PC-3 (cell line): ENCODE results near the gene AKAP6. TPM values are rescaled to one million over a fixed set of nuclear protein-coding genes. Genes with fewer than 3 reads are reported as not detected.

ENCODE experiments used
- ATAC-seq: fragments of 200-7000 bp; cut with Tn5 transposase; 2 replicates; pipeline ENCODE4 v1.9.1; 2020; ENCODE audit warnings: mild to moderate bottlenecking, moderate library complexity
- BruUV-seq: library from RNA; stranded (reverse); fragments of 400-500 nt; replicated peaks from 2 replicates; lab custom pipeline; 2021; lab: Mats Ljungman, UMichigan
- CTCF ChIA-PET: fragments of 300-600 bp; sonication (Branson Sonifier 250); formaldehyde crosslinking; loops from one replicate; lab custom pipeline; 2022; ENCODE audit warnings: antibody characterized with exemption; lab: Charles Lee
- POLR2A ChIA-PET: fragments of 300-600 bp; sonication (Branson Sonifier 250); formaldehyde crosslinking; loops from one replicate; lab custom pipeline; 2022; ENCODE audit warnings: antibody characterized with exemption; ENCODE audit not compliant: unreplicated experiment; lab: Charles Lee
- DNase-seq: peaks from one replicate; pipeline ENCODE4 v3.0.0-alpha.2; 2015
- H2AFZ ChIP-seq: fragments of 300-600 bp; sonication (generic); 2 replicates; pipeline ENCODE4 v1.6.0; 2016; ENCODE audit warnings: antibody characterized with exemption, low read length
- H3F3A ChIP-seq: fragments of 300-600 bp; sonication (generic); one replicate; pipeline ENCODE4 v1.6.0; 2017; ENCODE audit warnings: antibody characterized with exemption, low read length, control low read depth, mild to moderate bottlenecking; ENCODE audit not compliant: unreplicated experiment
- H3K27ac ChIP-seq: fragments of 300-600 bp; sonication (generic); 2 replicates; pipeline ENCODE4 v1.5.1; 2016; ENCODE audit warnings: mild to moderate bottlenecking, low read length
- H3K27me3 ChIP-seq: fragments of 300-600 bp; sonication (generic); 2 replicates; pipeline ENCODE4 v1.6.1; 2016; ENCODE audit warnings: low read length, mixed read lengths
- H3K36me3 ChIP-seq: fragments of 300-600 bp; sonication (generic); 2 replicates; pipeline ENCODE4 v1.6.1; 2016; ENCODE audit warnings: low read depth, mixed run types, low read length, mixed read lengths
- H3K4me1 ChIP-seq: fragments of 300-600 bp; sonication (generic); 2 replicates; pipeline ENCODE4 v1.5.1; 2016; ENCODE audit warnings: low read length; ENCODE audit not compliant: insufficient read depth
- H3K4me2 ChIP-seq: fragments of 300-600 bp; sonication (generic); 2 replicates; pipeline ENCODE4 v1.6.0; 2016; ENCODE audit warnings: low read length
- H3K4me3 ChIP-seq: fragments of 300-600 bp; sonication (generic); 2 replicates; pipeline ENCODE4 v1.5.1; 2016; ENCODE audit warnings: mild to moderate bottlenecking, low read length, mixed read lengths
- H3K79me2 ChIP-seq: fragments of 300-600 bp; sonication (generic); 2 replicates; pipeline ENCODE4 v1.6.1; 2017; ENCODE audit warnings: low read length, mixed read lengths
- H3K9ac ChIP-seq: fragments of 300-600 bp; sonication (generic); 2 replicates; pipeline ENCODE4 v1.6.0; 2016; ENCODE audit warnings: mild to moderate bottlenecking, low read length
- H3K9me2 ChIP-seq: fragments of 300-600 bp; sonication (generic); replicated peaks from 2 replicates; pipeline ENCODE4 v1.6.1; 2016; ENCODE audit warnings: mixed run types, low read length, mixed read lengths
- H3K9me3 ChIP-seq: fragments of 300-600 bp; sonication (generic); 2 replicates; pipeline ENCODE4 v1.6.1; 2016; ENCODE audit warnings: low read length, mixed read lengths
- H4K20me1 ChIP-seq: fragments of 300-600 bp; sonication (generic); 2 replicates; pipeline ENCODE4 v1.6.1; 2016; ENCODE audit warnings: low read length, mixed read lengths
- CTCF ChIP-seq: fragments of 300-600 bp; sonication (generic); conservative IDR thresholded peaks from 2 replicates; pipeline ENCODE4 v1.5.1; 2017; ENCODE audit warnings: antibody characterized with exemption, low read depth, mild to moderate bottlenecking, low read length
- EZH2 ChIP-seq: fragments of 300-600 bp; sonication (generic); IDR thresholded peaks from one replicate; pipeline ENCODE4 v1.6.1; 2017; ENCODE audit warnings: antibody characterized with exemption, mild to moderate bottlenecking, low read length; ENCODE audit not compliant: unreplicated experiment
- EZH2phosphoT487 ChIP-seq: fragments of 300-600 bp; sonication (generic); IDR thresholded peaks from 2 replicates; pipeline ENCODE4 v1.6.1; 2018; ENCODE audit warnings: mild to moderate bottlenecking, antibody characterized with exemption, low read length, borderline replicate concordance
- intact Hi-C: fragments of 100-400 bp; cut with micrococcal nuclease; formaldehyde crosslinking; loops from 2 replicates; pipeline ENCODE4 v1.9.0; 2023
- total RNA-seq: library from RNA; depleted of rRNA; stranded (reverse); fragments of >200 nt; gene quantifications from 2 replicates; pipeline ENCODE4 v1.2.3, GENCODE V29; 2014

AKAP6 gene
- total RNA-seq, 1 experiment from 2014 or later: 1.5 TPM

DNA sequence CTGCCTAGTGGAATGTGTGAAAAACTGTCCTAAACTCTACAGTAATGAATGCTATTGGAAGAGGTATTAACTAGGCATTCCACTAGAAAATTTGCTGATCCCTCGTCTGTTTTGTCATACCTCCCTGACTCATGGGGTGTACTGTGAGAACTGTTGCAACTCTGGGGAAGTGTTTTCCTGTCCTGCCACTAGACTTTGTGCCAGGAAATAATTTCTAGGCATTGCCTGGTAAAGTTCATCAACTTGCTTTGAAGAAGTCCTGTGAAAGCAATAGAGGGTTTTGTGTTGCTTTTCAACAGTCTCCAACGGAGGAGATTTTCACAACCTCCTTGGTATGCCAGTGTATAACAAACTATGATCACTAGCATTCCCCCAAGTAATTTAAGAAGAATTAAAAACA is 139.9 kb downstream of the AKAP6 start:
- H3K27me3 ChIP-seq: no peaks in the 10 kb centered on the region
- no peaks in the 10 kb centered on the region for H3K9me2 ChIP-seq
- intact Hi-C loops: loop anchor here (1.0 to 5.0 kb wide), 8 partner anchors 52 to 958 kb away; no protein-coding TSS in a partner anchor
- no peaks in the 10 kb centered on the region for H3K36me3 ChIP-seq
- CTCF ChIA-PET: interaction anchor here (0.6 to 2.1 kb wide), 5 partner anchors 45 to 1006 kb away, joined by 5 to 29 read pairs (median 10); no protein-coding TSS in a partner anchor
- peak overlapping the region; percentile 47 for H3K4me2 ChIP-seq
- TF ChIP-seq EZH2 (no peak), EZH2phosphoT487 (no peak), CTCF (no peak)
- no peak overlapping the region for H2AFZ ChIP-seq
- H3K4me1 ChIP-seq: peaks cover 51% of the 10 kb centered on the region
- no peaks in the 10 kb centered on the region for H3K79me2 ChIP-seq
- H3K27ac ChIP-seq: peak overlapping the region; percentile 23
- H4K20me1 ChIP-seq: no peaks in the 10 kb centered on the region
- H3K9me3 ChIP-seq: no peaks in the 10 kb centered on the region
- no peak overlapping the region for H3K4me3 ChIP-seq
- no peaks in the 10 kb centered on the region for H3F3A ChIP-seq
- H3K9ac ChIP-seq: no peak overlapping the region
- DNase-seq (peak; percentile 75), ATAC-seq (peak; percentile 27)
- POLR2A ChIA-PET: interaction anchor here (0.6 to 1.0 kb wide), 3 partner anchors 26 to 238 kb away, joined by 3 to 9 read pairs (median 3); no protein-coding TSS in a partner anchor
- no TSS peak for BruUV-seq

DNA sequence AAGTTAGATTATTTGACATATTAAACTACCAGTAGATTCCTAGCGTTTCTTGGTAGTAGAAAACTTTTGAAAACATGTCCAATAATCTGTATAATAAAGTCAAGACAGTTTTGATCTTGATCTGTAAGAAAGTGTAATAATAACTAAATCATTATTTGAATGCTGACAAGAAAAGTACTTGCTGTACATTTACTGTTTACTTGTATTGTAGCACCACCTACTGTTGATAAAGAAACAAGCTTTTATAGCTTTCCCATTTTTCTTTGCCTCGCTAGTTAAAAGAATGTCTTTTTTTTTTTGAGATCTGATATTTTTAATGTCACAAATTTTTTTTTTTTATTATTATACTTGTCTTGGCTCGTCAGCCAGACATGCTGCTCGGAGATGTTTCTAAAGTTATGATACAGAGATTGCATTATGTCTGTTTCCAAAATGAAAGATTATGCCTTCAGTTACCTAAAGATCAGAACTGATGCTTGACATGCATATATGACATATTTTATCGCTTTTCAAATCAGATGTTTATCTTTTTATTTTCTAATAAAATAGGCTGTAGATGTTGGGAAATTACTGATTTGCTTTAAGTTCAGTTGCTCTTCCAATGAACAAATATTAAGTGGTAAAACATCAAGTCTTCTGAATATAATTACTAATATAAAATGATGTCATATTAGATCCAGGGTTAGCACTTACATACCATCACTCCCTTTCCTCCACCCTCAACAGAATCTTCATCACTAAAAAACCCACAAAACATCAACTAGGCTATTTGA is 140.5 kb downstream of the AKAP6 start:
- ATAC-seq (peak; percentile 18), DNase-seq (peak; percentile 67)
- TF ChIP-seq CTCF (peak; percentile 79), EZH2 (no peak)
- Histone ChIP-seq H4K20me1 (no peaks in the 10 kb centered on the region), H3K27ac (peak overlapping the region; percentile 23), H3K4me2 (peak overlapping the region; percentile 47; the same call in 1 of the 2 replicates), H3K9ac (no peak overlapping the region), H3K36me3 (no peaks in the 10 kb centered on the region), H3K9me3 (no peaks in the 10 kb centered on the region), H3K4me1 (peaks cover 57% of the 10 kb centered on the region), H3K9me2 (no peaks in the 10 kb centered on the region), H2AFZ (no peak overlapping the region), H3K79me2 (no peaks in the 10 kb centered on the region), H3K27me3 (no peaks in the 10 kb centered on the region), H3F3A (no peaks in the 10 kb centered on the region), H3K4me3 (no peak overlapping the region)
- ChIA-PET POLR2A (interaction anchor here (0.6 to 1.0 kb wide), 3 partner anchors 25 to 239 kb away, joined by 3 to 9 read pairs (median 3); no protein-coding TSS in a partner anchor), CTCF (interaction anchor here (0.5 to 2.1 kb wide), 12 partner anchors 44 to 1713 kb away, joined by 3 to 29 read pairs (median 6); no protein-coding TSS in a partner anchor)
- intact Hi-C loops: loop anchor here (1.0 to 5.0 kb wide), 9 partner anchors 52 to 1012 kb away; partner anchors contain the start of gene DTD2
- no TSS peak for BruUV-seq
